Spleen (tissue), 7 donors: ENCODE data around the gene TACR1.

Source experiments
- POLR2A ChIP-seq, 3 donors: fragments of 450-650 bp; IDR thresholded peaks; one replicate each; pipeline ENCODE4 v1.5.1; 2017; ENCODE audit warnings: antibody characterized with exemption in 3 of 3, mild to moderate bottlenecking in 1 of 3
- TF ChIP-seq, protein P1 (sequence below), 11 experiments: fragments of 200-600 bp in 7 of 11; fragments of 450-650 bp in 4 of 11; sonication (generic) in 4 of 11; IDR thresholded peaks in 8 of 11; conservative IDR thresholded peaks in 3 of 11; 1 replicate in 7 of 11; 2 replicates in 4 of 11; pipeline versions ENCODE4 v1.4.0 to v1.8.0; 2016 to 2021; ENCODE audit warnings: antibody characterized with exemption in 11 of 11, inconsistent platforms in 4 of 11, mild to moderate bottlenecking in 1 of 11
- donor health status: DM: no; HTN: no; CAD: no; lungs with moderate emphysema.
- donor health status: DM: no; HTN: no; CAD: no.
- donor health status: DM: no; HTN: no; CAD: no.

DNA sequence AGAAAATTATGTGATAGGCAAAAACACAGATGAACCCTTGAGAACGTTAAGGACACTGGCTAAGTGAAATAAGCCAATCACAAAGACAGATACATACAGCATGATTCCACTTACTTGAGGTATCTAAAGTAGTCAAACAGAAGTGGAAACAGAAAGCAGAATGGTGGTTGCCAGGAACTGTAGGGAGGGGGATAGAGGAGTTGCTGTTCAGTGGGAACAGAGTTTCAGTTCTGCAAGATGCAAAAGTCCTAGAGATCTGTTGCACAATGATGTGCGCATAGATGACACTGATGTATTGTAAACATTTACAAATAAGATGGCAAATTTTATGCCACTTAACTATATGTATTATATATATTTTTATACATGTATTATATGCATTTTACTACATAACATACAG is 181.2 kb downstream of the TACR1 start:
- TF ChIP-seq POLR2A (IDR thresholded peaks at IDR 0.05): no peak
- TF ChIP-seq, protein P1, sequence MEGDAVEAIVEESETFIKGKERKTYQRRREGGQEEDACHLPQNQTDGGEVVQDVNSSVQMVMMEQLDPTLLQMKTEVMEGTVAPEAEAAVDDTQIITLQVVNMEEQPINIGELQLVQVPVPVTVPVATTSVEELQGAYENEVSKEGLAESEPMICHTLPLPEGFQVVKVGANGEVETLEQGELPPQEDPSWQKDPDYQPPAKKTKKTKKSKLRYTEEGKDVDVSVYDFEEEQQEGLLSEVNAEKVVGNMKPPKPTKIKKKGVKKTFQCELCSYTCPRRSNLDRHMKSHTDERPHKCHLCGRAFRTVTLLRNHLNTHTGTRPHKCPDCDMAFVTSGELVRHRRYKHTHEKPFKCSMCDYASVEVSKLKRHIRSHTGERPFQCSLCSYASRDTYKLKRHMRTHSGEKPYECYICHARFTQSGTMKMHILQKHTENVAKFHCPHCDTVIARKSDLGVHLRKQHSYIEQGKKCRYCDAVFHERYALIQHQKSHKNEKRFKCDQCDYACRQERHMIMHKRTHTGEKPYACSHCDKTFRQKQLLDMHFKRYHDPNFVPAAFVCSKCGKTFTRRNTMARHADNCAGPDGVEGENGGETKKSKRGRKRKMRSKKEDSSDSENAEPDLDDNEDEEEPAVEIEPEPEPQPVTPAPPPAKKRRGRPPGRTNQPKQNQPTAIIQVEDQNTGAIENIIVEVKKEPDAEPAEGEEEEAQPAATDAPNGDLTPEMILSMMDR (IDR thresholded peaks at IDR 0.05 in 8 of 11, conservative IDR thresholded peaks at IDR 0.05 in 3 of 11): no peak
